CD4-positive, alpha-beta T cell (primary cell): ENCODE results near the gene SMPD1. TPM values are rescaled to one million over a fixed set of nuclear protein-coding genes. Genes with fewer than 3 reads are reported as not detected.

Experiments
- ATAC-seq: fragments of 200-7000 bp; cut with Tn5 transposase; one replicate; pipeline ENCODE4 v1.10.0; 2022; ENCODE audit warnings: mild to moderate bottlenecking; ENCODE audit not compliant: poor library complexity
- CTCF ChIA-PET: fragments of 350-600 bp; sonication (Branson Sonifier 250); formaldehyde crosslinking; loops from one replicate; lab custom pipeline; 2021; ENCODE audit warnings: antibody characterized with exemption, inconsistent platforms; lab: Charles Lee
- POLR2A ChIA-PET: fragments of 350-600 bp; sonication (Branson Sonifier 250); formaldehyde crosslinking; loops from one replicate; lab custom pipeline; 2021; ENCODE audit warnings: antibody characterized with exemption, inconsistent platforms; lab: Charles Lee
- DNase-seq, 14 experiments: peaks; one replicate each; pipeline ENCODE4 v3.0.0-alpha.2; 2013 to 2020; ENCODE audit warnings: mixed read lengths in 2 of 14
- H3K27ac ChIP-seq, 2 donors: one replicate each; pipeline versions ENCODE4 v1.5.1 to v1.7.0; 2013; ENCODE audit warnings: low read length in 2 of 2, low read depth in 1 of 2, mild to moderate bottlenecking in 1 of 2
- H3K27me3 ChIP-seq, 2 experiments: 1 replicate in 1 of 2; 2 replicates in 1 of 2; pipeline versions ENCODE4 v1.6.1 to v1.7.0; 2013; ENCODE audit warnings: low read length in 2 of 2, control low read depth in 1 of 2, mild to moderate bottlenecking in 1 of 2, moderate library complexity in 1 of 2; ENCODE audit not compliant: insufficient read depth in 2 of 2, control insufficient read depth in 1 of 2
- H3K36me3 ChIP-seq: one replicate; pipeline ENCODE4 v1.6.1; 2013; ENCODE audit warnings: low read length, control low read depth; ENCODE audit not compliant: insufficient read depth
- H3K4me1 ChIP-seq: one replicate; pipeline ENCODE4 v1.6.1; 2013; ENCODE audit warnings: low read length, control low read depth; ENCODE audit not compliant: insufficient read depth
- H3K4me3 ChIP-seq: one replicate; pipeline ENCODE4 v1.5.1; 2013; ENCODE audit warnings: mild to moderate bottlenecking, low read length, moderate library complexity
- H3K9me3 ChIP-seq, 2 experiments: 1 replicate in 1 of 2; 2 replicates in 1 of 2; pipeline versions ENCODE4 v1.6.1 to v1.7.0; 2013; ENCODE audit warnings: low read length in 2 of 2, mild to moderate bottlenecking in 2 of 2, control low read depth in 1 of 2, moderate library complexity in 1 of 2; ENCODE audit not compliant: control insufficient read depth in 1 of 2, insufficient read depth in 1 of 2
- H3K27ac Mint-ChIP-seq: one replicate; pipeline ENCODE4 v1.8.0; 2020; ENCODE audit warnings: mixed read lengths
- H3K27me3 Mint-ChIP-seq: one replicate; pipeline ENCODE4 v1.8.0; 2021; ENCODE audit warnings: mixed read lengths
- H3K36me3 Mint-ChIP-seq: one replicate; pipeline ENCODE4 v1.8.0; 2021; ENCODE audit warnings: low read depth, mixed read lengths
- H3K4me1 Mint-ChIP-seq: one replicate; pipeline ENCODE4 v1.8.0; 2021; ENCODE audit warnings: low read depth, mixed read lengths
- H3K4me3 Mint-ChIP-seq: one replicate; pipeline ENCODE4 v1.8.0; 2020; ENCODE audit warnings: mild to moderate bottlenecking, mixed read lengths
- H3K9me3 Mint-ChIP-seq: one replicate; pipeline ENCODE4 v1.8.0; 2020; ENCODE audit warnings: mixed read lengths
- intact Hi-C, 2 experiments: fragments of 100-400 bp; cut with DNase I in 1 of 2; cut with micrococcal nuclease in 1 of 2; formaldehyde crosslinking; loops; one replicate each; pipeline versions ENCODE4 v1.15.1 to v1.9.0; 2023 to 2025; cut with DNase I, micrococcal nuclease
- total RNA-seq, 174 experiments: library from RNA in 2 of 174; stranded (reverse) in 2 of 174; gene quantifications; one replicate each; pipeline ENCODE4 v1.2.3 and lab custom pipeline; 2021 to 2026
- TF ChIP-seq, protein P1 (sequence below): fragments of 200-600 bp; IDR thresholded peaks from one replicate; pipeline ENCODE4 v1.8.0; 2022; ENCODE audit warnings: antibody characterized with exemption, mild to moderate bottlenecking

Gene SMPD1
- total RNA-seq, 2 experiments from 2014 or later: 70.9 to 75.0 TPM

GRCh38 chr11:6393989-6394670, 3.9 kb downstream of the SMPD1 start:
- POLR2A ChIA-PET: interaction anchor here (0.9 to 8.4 kb wide), 3 partner anchors 9 to 23 kb away, joined by 3 to 253 read pairs (median 85); partner anchors contain the start of gene APBB1
- TF ChIP-seq, protein P1, sequence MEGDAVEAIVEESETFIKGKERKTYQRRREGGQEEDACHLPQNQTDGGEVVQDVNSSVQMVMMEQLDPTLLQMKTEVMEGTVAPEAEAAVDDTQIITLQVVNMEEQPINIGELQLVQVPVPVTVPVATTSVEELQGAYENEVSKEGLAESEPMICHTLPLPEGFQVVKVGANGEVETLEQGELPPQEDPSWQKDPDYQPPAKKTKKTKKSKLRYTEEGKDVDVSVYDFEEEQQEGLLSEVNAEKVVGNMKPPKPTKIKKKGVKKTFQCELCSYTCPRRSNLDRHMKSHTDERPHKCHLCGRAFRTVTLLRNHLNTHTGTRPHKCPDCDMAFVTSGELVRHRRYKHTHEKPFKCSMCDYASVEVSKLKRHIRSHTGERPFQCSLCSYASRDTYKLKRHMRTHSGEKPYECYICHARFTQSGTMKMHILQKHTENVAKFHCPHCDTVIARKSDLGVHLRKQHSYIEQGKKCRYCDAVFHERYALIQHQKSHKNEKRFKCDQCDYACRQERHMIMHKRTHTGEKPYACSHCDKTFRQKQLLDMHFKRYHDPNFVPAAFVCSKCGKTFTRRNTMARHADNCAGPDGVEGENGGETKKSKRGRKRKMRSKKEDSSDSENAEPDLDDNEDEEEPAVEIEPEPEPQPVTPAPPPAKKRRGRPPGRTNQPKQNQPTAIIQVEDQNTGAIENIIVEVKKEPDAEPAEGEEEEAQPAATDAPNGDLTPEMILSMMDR: no peak

DNA sequence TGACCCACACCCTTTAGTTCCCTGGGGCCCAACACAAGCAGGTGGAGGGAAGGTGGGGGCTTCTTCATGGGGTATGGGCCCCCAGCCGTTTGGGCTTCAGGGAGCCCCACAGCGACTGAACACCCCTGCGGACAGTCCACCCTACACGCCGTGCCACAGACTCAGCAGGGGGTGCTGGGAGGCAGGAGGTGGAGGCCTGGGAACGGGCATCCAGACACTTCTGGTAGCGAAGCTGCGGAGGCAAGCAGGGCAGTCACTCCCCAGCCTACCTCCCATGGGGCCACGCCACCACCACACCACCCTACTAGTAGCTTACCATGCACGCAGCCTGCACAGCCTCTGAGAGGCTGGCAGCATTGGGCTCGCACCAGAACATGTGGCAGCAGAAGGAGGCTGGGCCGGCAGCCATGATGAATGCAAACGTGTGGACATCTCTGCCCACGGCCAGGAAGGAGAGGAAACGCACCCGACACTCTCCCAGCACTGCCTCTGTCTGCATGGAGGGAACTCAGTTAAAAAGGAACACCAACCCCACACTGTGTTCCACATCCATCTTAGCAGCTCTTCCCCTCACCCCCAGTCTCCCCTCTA, 5.3 kb downstream of the SMPD1 start:
- Histone ChIP-seq H3K27ac (peak overlapping the region in 1 of 2 donors; percentile 29), H3K4me1 (peaks cover 78% of the 10 kb centered on the region), H3K36me3 (peaks cover 70% of the 10 kb centered on the region), H3K27me3 (no peaks in the 10 kb centered on the region), H3K9me3 (no peaks in the 10 kb centered on the region), H3K4me3 (no peak overlapping the region)
- peak overlapping the region; percentile 6 for H3K4me3 Mint-ChIP-seq
- H3K36me3 Mint-ChIP-seq: peaks cover 95% of the 10 kb centered on the region
- ChIA-PET CTCF (interaction anchor here (1.9 kb wide), 1 partner anchor 48 kb away, joined by 5 read pairs; no protein-coding TSS in a partner anchor), POLR2A (interaction anchor here (0.9 kb wide), 1 partner anchor 48 kb away, joined by 3 read pairs; no protein-coding TSS in a partner anchor)
- intact Hi-C loops: no loop called here
- H3K27me3 Mint-ChIP-seq: no peaks in the 10 kb centered on the region
- DNase-seq: no peak
- H3K4me1 Mint-ChIP-seq: peaks cover 88% of the 10 kb centered on the region
- H3K9me3 Mint-ChIP-seq: no peaks in the 10 kb centered on the region
- no peak for ATAC-seq
- peak overlapping the region; percentile 93 for H3K27ac Mint-ChIP-seq
- TF ChIP-seq, protein P1: no peak

More at GRCh38 chr11:6393989-6394670, 3.9 kb downstream of the SMPD1 start:
- Histone ChIP-seq H3K4me3 (no peak overlapping the region), H3K36me3 (peaks cover 60% of the 10 kb centered on the region), H3K9me3 (no peaks in the 10 kb centered on the region), H3K4me1 (peaks cover 75% of the 10 kb centered on the region), H3K27ac (peak overlapping the region in 1 of 2 donors; percentile 5), H3K27me3 (no peaks in the 10 kb centered on the region)
- no peaks in the 10 kb centered on the region for H3K27me3 Mint-ChIP-seq
- peak overlapping the region; percentile 93 for H3K27ac Mint-ChIP-seq
- H3K4me3 Mint-ChIP-seq: peak overlapping the region; percentile 65
- intact Hi-C loops: loop anchor here in 1 of 2 experiments (1.0 kb wide), 1 partner anchor 8 kb away; no protein-coding TSS in a partner anchor
- H3K4me1 Mint-ChIP-seq: peaks cover 90% of the 10 kb centered on the region
- DNase-seq (no peak), ATAC-seq (no peak)
- CTCF ChIA-PET: interaction anchor here (1.9 kb wide), 1 partner anchor 49 kb away, joined by 5 read pairs; no protein-coding TSS in a partner anchor
- peaks cover 89% of the 10 kb centered on the region for H3K36me3 Mint-ChIP-seq
- no peaks in the 10 kb centered on the region for H3K9me3 Mint-ChIP-seq

GRCh38 chr11:6397156-6397555, 6.9 kb downstream of the SMPD1 start:
- intact Hi-C loops: no loop called here
- CTCF ChIA-PET: no interaction called here
- peak overlapping the region; percentile 15 for H3K4me3 Mint-ChIP-seq
- H3K36me3 Mint-ChIP-seq: peaks cover 94% of the 10 kb centered on the region
- H3K36me3 ChIP-seq: peaks cover 72% of the 10 kb centered on the region
- TF ChIP-seq, protein P1: no peak
- H3K27ac Mint-ChIP-seq: peak overlapping the region; percentile 93
- H3K4me3 ChIP-seq: no peak overlapping the region
- H3K27ac ChIP-seq: no peak overlapping the region
- peaks cover 89% of the 10 kb centered on the region for H3K4me1 Mint-ChIP-seq
- ATAC-seq (no peak), DNase-seq (no peak)
- H3K9me3 Mint-ChIP-seq: no peaks in the 10 kb centered on the region
- POLR2A ChIA-PET: interaction anchor here (0.5 to 0.9 kb wide), 2 partner anchors 22 to 90 kb away, joined by 3 read pairs; partner anchors contain the start of gene APBB1
- H3K27me3 ChIP-seq: no peaks in the 10 kb centered on the region
- no peaks in the 10 kb centered on the region for H3K27me3 Mint-ChIP-seq
- no peaks in the 10 kb centered on the region for H3K9me3 ChIP-seq
- H3K4me1 ChIP-seq: peaks cover 78% of the 10 kb centered on the region
